Activated CD4-positive, alpha-beta memory T cell treated with anti-CD3 and anti-CD28 coated beads, Interleukin-2, amount 10 ng/mL, durations not matched to agents 7 days and 5 days (primary cell): ENCODE results near the gene CCNG2. TPM values are rescaled to one million over a fixed set of nuclear protein-coding genes. Genes with fewer than 3 reads are reported as not detected.
"Not testable (repeated sequence)": the region's sequence is repeated elsewhere in the genome, so short reads cannot be mapped to it uniquely, and the experiment has no call there.

Experiments used
- CTCF ChIA-PET: fragments of 350-600 bp; sonication (Branson Sonifier 250); formaldehyde crosslinking; loops from one replicate; lab custom pipeline; 2021; ENCODE audit warnings: antibody characterized with exemption, inconsistent platforms; lab: Charles Lee
- POLR2A ChIA-PET: fragments of 350-600 bp; sonication (Branson Sonifier 250); formaldehyde crosslinking; loops from one replicate; lab custom pipeline; 2021; ENCODE audit warnings: antibody characterized with exemption; lab: Charles Lee
- DNase-seq: peaks from one replicate; pipeline ENCODE4 v3.0.0-alpha.2; 2020
- H3K27ac Mint-ChIP-seq: one replicate; pipeline ENCODE4 v1.8.0; 2021; ENCODE audit warnings: mild to moderate bottlenecking, mixed read lengths
- H3K27me3 Mint-ChIP-seq: one replicate; pipeline ENCODE4 v1.8.0; 2021; ENCODE audit warnings: mixed read lengths
- H3K36me3 Mint-ChIP-seq: one replicate; pipeline ENCODE4 v1.8.0; 2021; ENCODE audit warnings: low read depth, mixed read lengths
- H3K4me1 Mint-ChIP-seq: one replicate; pipeline ENCODE4 v1.8.0; 2021; ENCODE audit warnings: mixed read lengths
- H3K4me3 Mint-ChIP-seq: one replicate; pipeline ENCODE4 v1.8.0; 2021; ENCODE audit warnings: mild to moderate bottlenecking, mixed read lengths
- H3K9me3 Mint-ChIP-seq: one replicate; pipeline ENCODE4 v1.8.0; 2021; ENCODE audit warnings: mixed read lengths
- total RNA-seq, 2 experiments: library from RNA; stranded (reverse); gene quantifications; one replicate each; pipeline ENCODE4 v1.2.3, GENCODE V29; 2021

CCNG2 gene
- total RNA-seq, 2 experiments from 2014 or later, result 48.7 to 50.4 TPM

DNA sequence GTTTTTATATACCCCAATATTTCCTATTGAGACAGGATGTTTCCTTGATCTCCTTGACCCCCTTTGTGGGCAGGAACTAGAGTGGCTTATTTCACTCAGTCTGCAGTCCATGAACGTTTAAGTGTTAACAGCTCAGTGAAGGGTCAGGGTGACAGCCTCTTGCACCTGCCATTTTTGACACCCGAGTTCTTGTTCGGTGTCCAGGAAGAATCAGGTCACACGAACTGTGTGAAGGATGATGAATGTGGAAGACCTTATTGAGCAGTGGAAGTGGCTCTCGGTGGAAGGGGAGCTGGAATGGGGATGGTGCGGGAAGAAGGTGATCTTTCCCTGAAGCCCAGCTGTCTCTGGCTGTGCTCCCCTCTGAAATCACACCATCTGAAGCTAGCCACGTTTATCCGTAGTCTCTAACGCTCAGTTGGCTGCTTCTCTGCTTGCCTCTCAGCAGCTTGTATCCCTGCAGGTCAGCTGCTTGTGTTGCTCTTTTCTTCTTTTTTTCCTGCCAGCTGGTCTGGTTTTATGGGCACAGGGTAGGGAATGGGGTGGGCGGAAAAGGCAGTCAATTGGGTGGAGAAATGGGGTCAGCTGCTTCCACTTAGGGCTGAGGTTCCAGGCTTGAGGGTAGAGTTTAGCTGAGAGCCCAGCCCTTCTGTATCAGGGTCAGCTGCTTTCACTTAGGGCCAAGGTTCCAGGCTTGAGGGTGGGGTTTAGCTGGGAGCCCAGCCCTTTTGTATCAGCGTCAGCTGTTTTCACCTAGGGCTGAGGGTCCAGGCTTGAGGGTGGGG, 29.0 kb upstream of the CCNG2 start:
- Mint-ChIP-seq H3K4me1 (peaks cover 8% of the 10 kb centered on the region), H3K9me3 (peaks cover 3% of the 10 kb centered on the region), H3K27ac (no peak overlapping the region), H3K4me3 (no peak overlapping the region), H3K36me3 (no peaks in the 10 kb centered on the region), H3K27me3 (peaks cover 13% of the 10 kb centered on the region)
- ChIA-PET POLR2A (interaction anchor here (0.6 to 1.7 kb wide), 3 partner anchors 25 to 30 kb away, joined by 3 to 4 read pairs (median 3); no protein-coding TSS in a partner anchor), CTCF (no interaction called here)
- no peak for DNase-seq

DNA sequence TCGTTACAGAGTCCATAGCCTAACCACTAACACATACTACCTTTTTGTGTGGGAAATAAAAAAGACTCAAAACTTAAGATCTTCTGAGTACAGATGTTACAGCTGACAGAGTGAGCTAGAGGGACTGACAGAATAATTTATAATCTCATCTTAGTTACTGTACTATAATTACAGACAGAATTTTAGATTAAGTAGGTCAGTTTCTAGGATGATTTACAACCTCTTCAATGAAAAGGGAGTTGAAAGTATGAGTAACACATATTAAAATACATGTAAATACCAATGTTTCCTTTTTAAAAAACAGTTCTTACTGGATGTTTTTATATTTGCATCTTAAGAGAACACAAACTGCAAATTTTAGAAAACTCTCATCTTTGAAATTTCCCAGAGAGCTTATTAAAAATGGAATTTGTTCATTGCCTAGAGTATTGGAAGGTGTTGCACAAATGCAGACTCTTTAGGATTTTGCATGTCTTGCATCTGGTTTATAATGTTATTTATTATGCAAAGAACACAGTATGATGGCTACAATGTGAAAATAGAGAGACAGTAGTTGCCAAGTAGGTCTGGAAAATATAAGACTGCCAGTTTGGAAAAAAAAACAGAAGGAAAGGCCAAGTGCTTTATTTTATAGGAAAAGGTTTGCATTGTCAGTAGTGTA, 24.2 kb upstream of the CCNG2 start:
- POLR2A ChIA-PET, result no interaction called here
- CTCF ChIA-PET, result interaction anchor here (1.2 to 1.4 kb wide), 2 partner anchors 10 to 11 kb away, joined by 3 read pairs; no protein-coding TSS in a partner anchor
- no peaks in the 10 kb centered on the region for H3K36me3 Mint-ChIP-seq
- no peak overlapping the region for H3K4me3 Mint-ChIP-seq
- H3K4me1 Mint-ChIP-seq, result peaks cover 4% of the 10 kb centered on the region
- H3K9me3 Mint-ChIP-seq, result peaks cover 3% of the 10 kb centered on the region
- peaks cover 8% of the 10 kb centered on the region for H3K27me3 Mint-ChIP-seq
- no peak for DNase-seq
- no peak overlapping the region for H3K27ac Mint-ChIP-seq

DNA sequence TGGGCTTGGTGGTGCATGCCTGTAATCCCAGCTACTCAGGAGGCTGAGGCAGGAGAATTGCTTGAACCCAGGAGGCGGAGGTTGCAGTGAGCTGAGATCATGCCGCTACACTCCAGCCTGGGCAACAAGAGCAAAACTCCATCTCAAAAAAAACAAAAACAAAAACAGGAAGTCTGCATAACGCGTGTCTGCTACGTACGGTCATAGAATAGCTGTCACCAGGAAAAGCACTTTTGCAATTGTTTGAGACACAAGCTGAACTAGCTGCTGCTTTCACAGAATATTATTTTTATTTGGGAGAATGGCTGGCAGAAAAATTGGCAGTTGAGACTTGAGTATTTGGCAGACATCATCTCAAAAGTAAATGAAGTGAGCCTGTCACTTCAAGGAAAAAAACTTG, 19.6 kb upstream of the CCNG2 start:
- POLR2A ChIA-PET, result interaction anchor here (0.5 to 0.6 kb wide), 2 partner anchors 11 to 17 kb away, joined by 3 read pairs; no protein-coding TSS in a partner anchor
- not testable (repeated sequence) for H3K4me3 Mint-ChIP-seq, H3K27me3 Mint-ChIP-seq, H3K4me1 Mint-ChIP-seq, H3K27ac Mint-ChIP-seq, H3K9me3 Mint-ChIP-seq, DNase-seq, H3K36me3 Mint-ChIP-seq
- CTCF ChIA-PET, result interaction anchor here (0.6 to 1.8 kb wide), 3 partner anchors 16 to 671 kb away, joined by 3 to 5 read pairs (median 4); no protein-coding TSS in a partner anchor

DNA sequence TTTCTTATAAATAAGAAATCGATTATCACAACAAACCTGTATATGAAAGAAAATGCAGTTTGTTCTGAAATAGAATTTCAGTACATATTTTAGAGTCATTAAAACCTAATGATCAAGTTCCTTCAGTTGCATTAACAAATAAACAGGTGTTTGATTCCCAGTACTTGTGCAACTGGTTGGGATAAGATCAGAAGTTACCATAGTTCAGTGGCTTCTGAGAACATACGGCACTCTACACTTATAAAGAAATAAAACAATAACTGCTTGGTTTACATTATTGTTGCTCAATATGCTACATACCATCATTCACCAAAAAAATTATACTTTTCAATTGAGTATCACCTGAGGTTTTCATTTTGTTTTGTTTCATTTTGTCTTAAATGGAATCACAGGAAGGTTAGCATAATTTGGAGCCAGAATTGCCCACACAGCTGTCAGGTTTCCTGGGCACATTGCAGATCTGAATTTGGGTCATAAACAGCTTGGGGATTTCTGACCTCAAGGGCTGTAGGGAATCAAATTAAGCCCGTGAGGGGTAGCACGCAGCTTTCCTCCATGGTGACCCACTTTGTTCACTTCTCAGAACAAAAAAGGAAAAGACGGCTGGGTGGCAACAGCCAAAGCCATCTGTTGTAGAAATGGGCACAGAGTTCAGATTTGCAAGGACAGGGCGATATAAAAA, 14.9 kb upstream of the CCNG2 start:
- Mint-ChIP-seq H3K27ac (peak overlapping the region; percentile 44), H3K4me3 (no peak overlapping the region), H3K4me1 (peaks cover 27% of the 10 kb centered on the region), H3K36me3 (no peaks in the 10 kb centered on the region), H3K27me3 (no peaks in the 10 kb centered on the region), H3K9me3 (no peaks in the 10 kb centered on the region)
- POLR2A ChIA-PET, result interaction anchor here (1.3 to 1.8 kb wide), 2 partner anchors 15 to 22 kb away, joined by 3 to 4 read pairs; partner anchors contain the start of gene CCNG2
- CTCF ChIA-PET, result interaction anchor here (1.0 kb wide), 1 partner anchor 47 kb away, joined by 4 read pairs; no protein-coding TSS in a partner anchor
- DNase-seq, result no peak

DNA sequence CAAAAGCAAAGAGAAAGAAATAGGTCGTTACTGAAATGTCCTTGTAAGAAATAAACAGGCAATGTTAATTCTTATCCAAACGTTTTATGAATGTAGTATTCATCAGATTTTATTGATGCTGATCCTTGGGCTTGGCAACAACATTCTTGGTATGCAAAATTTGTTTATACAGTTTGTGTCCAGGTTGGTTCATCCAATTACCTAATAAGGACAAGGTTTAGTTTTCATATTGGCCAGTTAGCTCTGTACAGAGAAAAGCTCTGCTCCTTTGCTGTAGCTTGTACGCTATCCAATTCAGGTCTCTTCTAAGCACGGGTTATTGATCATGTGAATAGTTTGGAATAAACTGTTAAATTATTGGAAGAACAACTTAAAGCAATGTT, 14.4 kb upstream of the CCNG2 start:
- no peaks in the 10 kb centered on the region for H3K9me3 Mint-ChIP-seq
- H3K36me3 Mint-ChIP-seq, result no peaks in the 10 kb centered on the region
- H3K4me1 Mint-ChIP-seq, result peaks cover 24% of the 10 kb centered on the region
- H3K27ac Mint-ChIP-seq, result no peak overlapping the region
- CTCF ChIA-PET, result interaction anchor here (1.0 kb wide), 1 partner anchor 47 kb away, joined by 4 read pairs; no protein-coding TSS in a partner anchor
- H3K27me3 Mint-ChIP-seq, result no peaks in the 10 kb centered on the region
- DNase-seq, result no peak
- POLR2A ChIA-PET, result interaction anchor here (1.3 to 1.8 kb wide), 2 partner anchors 14 to 21 kb away, joined by 3 to 4 read pairs; partner anchors contain the start of gene CCNG2
- H3K4me3 Mint-ChIP-seq, result no peak overlapping the region

DNA sequence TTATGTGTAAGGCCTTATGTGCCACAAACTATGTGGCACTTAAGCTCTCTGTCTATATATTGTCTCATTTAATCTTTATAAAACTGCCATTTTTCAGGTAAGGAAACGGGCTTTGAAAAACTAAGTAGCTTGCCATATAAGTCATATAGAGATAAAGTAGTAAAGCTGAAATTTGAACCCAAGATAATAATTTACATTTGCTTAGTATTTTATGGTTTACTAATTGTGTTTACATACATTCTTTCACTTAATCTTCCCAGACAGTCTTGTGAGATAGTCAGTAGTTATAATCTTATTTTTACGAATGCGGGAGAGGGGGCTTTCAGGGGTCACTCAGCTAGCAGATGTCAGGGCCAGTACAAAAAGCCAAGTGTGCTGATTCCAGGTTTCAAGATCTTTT, 13.9 kb upstream of the CCNG2 start:
- Mint-ChIP-seq H3K9me3 (no peaks in the 10 kb centered on the region), H3K27ac (no peak overlapping the region), H3K27me3 (no peaks in the 10 kb centered on the region), H3K4me3 (no peak overlapping the region), H3K4me1 (peaks cover 23% of the 10 kb centered on the region), H3K36me3 (no peaks in the 10 kb centered on the region)
- CTCF ChIA-PET, result interaction anchor here (0.8 to 1.0 kb wide), 3 partner anchors 11 to 152 kb away, joined by 3 to 4 read pairs (median 3); no protein-coding TSS in a partner anchor
- no peak for DNase-seq
- POLR2A ChIA-PET, result interaction anchor here (1.3 to 1.8 kb wide), 2 partner anchors 14 to 21 kb away, joined by 3 to 4 read pairs; partner anchors contain the start of gene CCNG2

DNA sequence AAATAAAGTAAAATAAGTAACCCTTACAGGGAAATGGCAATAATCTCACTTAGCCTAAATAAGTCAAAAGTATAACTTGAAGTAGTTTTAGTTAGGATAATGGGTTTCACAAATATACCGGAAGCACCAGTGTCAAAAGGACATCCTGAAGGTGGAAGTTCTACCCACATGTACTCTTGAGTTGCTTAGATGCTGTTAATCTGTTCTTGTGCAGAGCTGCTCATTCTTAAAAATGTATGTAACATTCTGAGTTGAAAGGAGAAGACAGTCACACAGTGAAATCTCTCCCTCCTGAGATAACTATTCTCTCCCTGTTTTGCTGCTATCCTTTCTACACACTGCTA, 11.2 kb upstream of the CCNG2 start:
- no peaks in the 10 kb centered on the region for H3K36me3 Mint-ChIP-seq
- peak overlapping the region; percentile 69 for H3K27ac Mint-ChIP-seq
- no peak for DNase-seq
- POLR2A ChIA-PET, result interaction anchor here (0.7 to 2.0 kb wide), 6 partner anchors 10 to 58 kb away, joined by 3 to 13 read pairs (median 4); no protein-coding TSS in a partner anchor
- H3K27me3 Mint-ChIP-seq, result no peaks in the 10 kb centered on the region
- CTCF ChIA-PET, result interaction anchor here (0.9 to 1.2 kb wide), 3 partner anchors 9 to 58 kb away, joined by 3 to 4 read pairs (median 3); no protein-coding TSS in a partner anchor
- H3K9me3 Mint-ChIP-seq, result no peaks in the 10 kb centered on the region
- H3K4me3 Mint-ChIP-seq, result no peak overlapping the region
- peaks cover 23% of the 10 kb centered on the region for H3K4me1 Mint-ChIP-seq

DNA sequence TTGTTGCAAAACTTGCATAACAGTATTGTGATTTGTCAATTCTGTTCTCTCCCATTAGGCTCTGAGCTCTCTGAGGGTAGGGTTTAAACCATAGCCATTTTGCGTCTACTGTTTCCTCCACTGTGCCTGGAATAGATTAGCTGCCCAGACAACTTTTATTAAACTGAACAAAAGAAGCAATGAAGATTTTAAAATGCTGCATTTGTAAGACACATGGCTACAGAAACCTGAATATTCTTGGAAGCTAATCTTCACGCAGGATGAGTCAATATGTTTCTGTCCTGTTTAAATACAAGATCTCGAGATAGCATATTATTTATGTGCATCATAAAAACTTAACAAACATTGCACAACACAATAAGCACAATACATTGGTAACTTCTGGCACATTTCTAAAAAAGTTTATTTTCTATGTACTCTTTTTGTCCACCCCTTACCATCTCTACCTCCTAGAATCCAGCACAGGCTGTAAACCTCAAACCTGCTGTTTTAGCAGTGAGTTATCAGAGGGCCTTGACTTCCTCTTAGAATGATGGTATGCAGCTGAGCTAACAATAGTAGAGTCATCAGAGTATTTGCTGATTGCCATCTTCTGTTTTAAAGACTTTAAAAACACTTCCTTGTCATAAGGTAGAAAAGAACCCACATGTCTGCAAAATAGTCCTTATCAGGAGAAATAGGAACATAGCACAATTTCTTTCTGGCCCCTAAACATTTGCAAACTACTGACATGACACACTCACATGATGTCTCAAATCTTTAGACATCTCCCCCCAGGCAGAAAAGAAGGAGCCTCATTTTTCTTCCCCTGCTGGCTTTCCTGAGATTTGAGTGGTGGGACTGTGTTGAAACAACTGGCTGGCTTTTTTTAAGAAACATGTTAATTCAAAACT, 10.6 kb upstream of the CCNG2 start:
- H3K9me3 Mint-ChIP-seq, result no peaks in the 10 kb centered on the region
- ChIA-PET CTCF (interaction anchor here (0.9 to 1.2 kb wide), 3 partner anchors 8 to 57 kb away, joined by 3 to 4 read pairs (median 3); no protein-coding TSS in a partner anchor), POLR2A (interaction anchor here (0.6 to 2.0 kb wide), 9 partner anchors 9 to 70 kb away, joined by 3 to 13 read pairs (median 3); no protein-coding TSS in a partner anchor)
- H3K4me1 Mint-ChIP-seq, result peaks cover 22% of the 10 kb centered on the region
- H3K4me3 Mint-ChIP-seq, result no peak overlapping the region
- peak overlapping the region; percentile 69 for H3K27ac Mint-ChIP-seq
- H3K36me3 Mint-ChIP-seq, result no peaks in the 10 kb centered on the region
- no peaks in the 10 kb centered on the region for H3K27me3 Mint-ChIP-seq
- no peak for DNase-seq

DNA sequence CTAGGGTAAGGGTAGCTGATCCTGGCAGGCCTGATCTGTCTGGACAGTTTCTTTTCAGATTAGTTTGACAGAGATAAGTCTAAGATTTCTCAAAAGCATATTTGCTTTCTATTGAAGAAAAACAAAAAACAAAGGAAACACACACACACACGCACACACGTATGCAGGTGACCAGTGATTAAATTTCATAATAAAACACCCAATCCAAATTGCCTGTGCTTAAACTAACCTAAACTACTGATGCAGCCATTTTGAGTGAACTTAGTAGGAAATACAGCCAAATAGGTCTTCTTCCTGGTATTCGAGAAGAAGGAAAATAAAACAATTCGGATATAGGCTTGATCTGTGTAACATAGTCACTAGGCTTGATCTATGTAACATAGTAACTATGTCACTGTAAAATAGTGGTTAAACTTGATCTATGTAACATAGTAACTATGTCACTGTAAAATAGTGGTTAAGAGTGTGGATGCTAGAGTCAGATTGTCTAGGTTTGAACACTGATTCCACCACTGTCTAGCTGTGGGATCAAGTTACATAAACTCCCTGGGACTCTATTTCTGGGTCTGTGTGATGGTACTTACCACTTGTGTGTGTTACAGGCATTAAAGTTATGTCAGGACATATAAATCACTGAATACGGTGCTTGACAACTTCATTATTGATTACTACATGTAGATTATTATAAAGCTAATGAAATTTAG, 9.8 kb upstream of the CCNG2 start:
- no peaks in the 10 kb centered on the region for H3K36me3 Mint-ChIP-seq
- no peaks in the 10 kb centered on the region for H3K27me3 Mint-ChIP-seq
- H3K9me3 Mint-ChIP-seq, result no peaks in the 10 kb centered on the region
- no peak overlapping the region for H3K4me3 Mint-ChIP-seq
- CTCF ChIA-PET, result interaction anchor here (1.0 to 1.3 kb wide), 2 partner anchors 11 to 52 kb away, joined by 3 to 5 read pairs; no protein-coding TSS in a partner anchor
- peak overlapping the region; percentile 69 for H3K27ac Mint-ChIP-seq
- POLR2A ChIA-PET, result interaction anchor here (0.6 to 2.0 kb wide), 7 partner anchors 8 to 70 kb away, joined by 3 to 13 read pairs (median 3); partner anchors contain the start of gene CCNG2
- no peak for DNase-seq
- peaks cover 22% of the 10 kb centered on the region for H3K4me1 Mint-ChIP-seq

DNA sequence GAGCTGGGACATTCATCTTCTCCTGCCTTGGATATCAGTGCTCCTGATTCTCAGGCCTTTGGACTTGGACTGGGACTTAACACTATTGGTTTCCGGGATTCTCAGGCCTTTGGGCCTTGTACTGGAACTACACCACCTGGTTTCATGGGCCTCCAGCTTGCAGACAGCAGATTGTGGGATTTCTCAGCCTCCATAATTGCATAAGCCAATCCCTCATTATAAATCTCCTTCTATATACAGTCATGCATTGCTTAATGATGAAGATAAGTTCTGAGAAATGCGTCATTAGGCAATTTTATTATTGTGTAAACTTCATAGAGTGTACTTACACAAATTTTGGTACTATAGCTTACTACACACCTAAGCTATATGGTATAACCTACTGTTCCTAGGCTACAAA, 8.9 kb upstream of the CCNG2 start:
- DNase-seq, result no peak
- ChIA-PET CTCF (interaction anchor here (1.3 kb wide), 1 partner anchor 53 kb away, joined by 5 read pairs; no protein-coding TSS in a partner anchor), POLR2A (interaction anchor here (0.9 to 1.1 kb wide), 2 partner anchors 8 to 72 kb away, joined by 3 to 4 read pairs; partner anchors contain the start of genes CCNG2 and CCNI)
- H3K9me3 Mint-ChIP-seq, result no peaks in the 10 kb centered on the region
- no peaks in the 10 kb centered on the region for H3K36me3 Mint-ChIP-seq
- peaks cover 21% of the 10 kb centered on the region for H3K4me1 Mint-ChIP-seq
- H3K27me3 Mint-ChIP-seq, result no peaks in the 10 kb centered on the region
- H3K4me3 Mint-ChIP-seq, result no peak overlapping the region
- no peak overlapping the region for H3K27ac Mint-ChIP-seq

DNA sequence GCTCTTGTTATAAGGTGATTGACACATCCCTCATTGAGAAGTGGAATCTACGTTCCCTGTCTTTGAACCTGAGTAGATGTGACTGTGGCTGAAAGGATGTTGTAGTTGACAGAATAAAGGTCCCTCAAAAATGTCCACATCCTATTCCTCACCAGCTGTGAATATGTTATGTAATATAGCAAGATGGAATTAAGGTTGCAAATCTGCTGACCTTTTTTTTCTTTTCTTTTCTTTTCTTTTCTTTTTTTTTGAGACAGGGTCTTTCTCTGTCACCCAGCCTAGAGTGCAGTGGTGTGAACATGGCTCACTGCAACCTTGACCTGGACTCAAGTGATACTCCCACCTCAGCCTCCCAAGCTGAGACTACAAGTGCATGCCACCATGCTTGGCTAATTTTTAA, 7.2 kb upstream of the CCNG2 start:
- Mint-ChIP-seq H3K36me3 (no peaks in the 10 kb centered on the region), H3K27me3 (no peaks in the 10 kb centered on the region), H3K4me3 (no peak overlapping the region), H3K4me1 (peaks cover 25% of the 10 kb centered on the region), H3K27ac (no peak overlapping the region), H3K9me3 (no peaks in the 10 kb centered on the region)
- POLR2A ChIA-PET, result no interaction called here
- CTCF ChIA-PET, result interaction anchor here (1.0 kb wide), 1 partner anchor 55 kb away, joined by 3 read pairs; no protein-coding TSS in a partner anchor
- no peak for DNase-seq
